GM18858 (cell line): Measurements from ENCODE around the gene NT5E.
A peak's percentile ranks its signal among the peaks of the same experiment; 100 is the strongest.
"Not testable (repeated sequence)": the region's sequence is repeated elsewhere in the genome, so short reads cannot be mapped to it uniquely, and the experiment has no call there.

Experiments
- ATAC-seq: cut with Tn5 transposase; IDR thresholded peaks from one replicate; pipeline ENCODE4 v1.9.1; 2021; ENCODE audit not compliant: unreplicated experiment

Gene NT5E

GRCh38 chr6:85449818-85450759 lies at the start of gene NT5E:
NT5E (plus strand) TSS chr6:85450083; CDS start chr6:85450140, 57 bp downstream.
- ATAC-seq, result peak; percentile 65

- no peak for ATAC-seq
These were observed 49.6 kb upstream of the NT5E start for GRCh38 chr6:85400331-85400730.

DNA sequence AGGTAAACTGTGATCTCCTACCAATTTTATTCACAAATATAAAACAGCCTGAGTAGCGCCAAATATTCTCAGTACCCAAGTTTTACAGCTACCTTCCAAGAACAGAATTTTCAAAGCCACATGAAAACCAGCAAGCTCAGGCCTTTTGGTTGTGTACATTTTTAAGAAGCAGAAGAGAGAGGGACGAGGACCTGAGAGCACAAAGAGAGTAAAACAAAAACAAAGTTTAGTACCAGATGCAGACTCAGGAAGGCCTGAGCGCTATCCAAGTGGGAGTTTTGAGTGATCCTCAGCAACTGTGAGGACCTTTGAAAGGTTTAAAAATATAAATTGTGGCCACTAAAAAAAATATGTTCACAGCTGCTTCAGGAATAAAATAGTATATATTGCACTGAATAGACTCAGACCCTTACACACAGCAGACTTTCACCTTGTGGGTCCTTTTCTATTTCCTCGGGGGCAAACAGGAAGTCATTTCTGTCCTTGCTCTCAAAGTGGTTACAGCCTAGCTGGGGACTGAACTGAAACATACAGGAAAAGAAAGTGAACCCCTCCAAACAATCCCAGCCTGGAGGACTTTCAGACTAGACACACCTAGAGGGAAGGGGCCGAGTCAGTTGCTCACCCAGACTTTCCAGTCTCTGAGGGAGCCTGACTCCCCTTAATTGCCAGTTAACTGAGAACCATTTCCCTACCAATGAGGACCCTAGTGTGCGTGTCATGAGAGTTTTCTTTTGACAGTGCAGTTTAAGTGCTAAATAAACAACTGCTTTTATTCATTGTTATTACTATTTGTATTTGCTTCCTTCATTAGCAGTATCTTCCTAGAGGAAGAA lies 48.5 kb upstream of the NT5E start:
- no peak for ATAC-seq

GRCh38 chr6:85402071-85402470 lies 47.8 kb upstream of the NT5E start:
- no peak for ATAC-seq

GRCh38 chr6:85402922-85403321 lies 47.0 kb upstream of the NT5E start:
- ATAC-seq, result no peak

DNA sequence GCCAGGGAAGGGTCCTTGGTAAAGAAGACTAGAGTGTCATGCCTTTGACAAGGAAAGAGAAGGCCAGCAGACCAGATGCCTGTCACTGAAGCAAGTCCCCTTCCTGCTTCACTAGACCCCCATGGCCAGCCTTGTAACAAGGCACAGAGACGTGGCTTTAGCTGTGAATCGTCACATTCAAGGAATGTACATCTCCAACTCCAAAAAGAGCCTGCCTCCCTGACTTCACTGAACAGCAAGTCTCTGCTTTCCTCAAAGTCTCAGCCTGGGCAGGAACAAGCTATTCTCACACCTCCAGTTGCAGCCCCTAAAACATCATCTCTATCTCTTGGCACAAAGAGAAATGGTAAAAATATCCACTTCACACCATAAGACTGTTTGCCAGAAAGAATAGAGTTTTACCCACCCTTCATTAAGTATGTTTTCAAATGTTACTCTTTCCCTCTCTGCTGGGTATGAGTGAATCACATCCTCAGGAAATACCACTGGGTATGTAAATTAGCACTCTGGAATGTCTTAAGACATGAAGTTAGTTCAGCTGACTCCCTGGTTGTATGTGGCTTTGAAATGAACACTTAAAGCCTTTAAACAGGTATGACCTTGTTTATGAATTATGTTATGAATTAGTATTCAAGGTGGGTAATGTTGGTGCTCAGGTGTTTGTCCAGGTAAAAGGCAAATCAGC lies 46.4 kb upstream of the NT5E start:
- ATAC-seq, result no peak

- not testable (repeated sequence) for ATAC-seq
These were observed 45.8 kb upstream of the NT5E start for GRCh38 chr6:85404016-85404563.

GRCh38 chr6:85404564-85405174 lies 45.2 kb upstream of the NT5E start:
- ATAC-seq, result no peak

DNA sequence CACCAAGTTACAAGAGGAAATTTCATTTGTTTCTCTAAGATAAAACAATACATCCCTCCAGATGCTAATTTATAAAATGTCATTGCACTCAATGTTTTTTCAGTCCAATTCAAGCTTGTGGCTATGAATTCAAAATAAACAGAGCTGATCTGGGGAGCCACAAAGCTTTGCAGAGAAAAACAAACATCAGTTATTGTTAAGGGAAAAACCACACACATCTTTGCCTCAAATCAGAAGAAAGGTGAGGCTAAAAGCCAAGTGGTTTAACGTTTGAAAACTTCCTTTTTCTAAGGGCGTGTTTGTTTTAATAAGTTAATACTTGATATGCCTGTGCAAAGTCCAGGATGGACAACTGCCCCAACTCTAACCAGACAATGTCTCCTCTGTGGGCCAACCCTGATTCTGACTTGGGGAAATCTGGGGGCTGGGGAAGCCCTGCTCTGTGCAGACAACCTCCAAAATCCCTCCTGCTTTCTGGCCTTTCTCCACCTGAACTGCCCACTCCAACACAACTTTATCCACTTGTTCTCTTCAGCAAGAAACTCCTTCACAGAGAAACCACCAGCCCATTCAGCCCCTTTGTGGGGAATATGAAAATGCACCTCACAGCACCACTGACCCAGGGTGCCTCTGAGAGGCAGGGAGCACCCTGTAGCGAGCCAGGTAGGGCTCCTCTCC lies 44.6 kb upstream of the NT5E start:
- ATAC-seq, result peak; percentile 46

GRCh38 chr6:85405853-85406198 lies 44.1 kb upstream of the NT5E start:
- ATAC-seq, result no peak

DNA sequence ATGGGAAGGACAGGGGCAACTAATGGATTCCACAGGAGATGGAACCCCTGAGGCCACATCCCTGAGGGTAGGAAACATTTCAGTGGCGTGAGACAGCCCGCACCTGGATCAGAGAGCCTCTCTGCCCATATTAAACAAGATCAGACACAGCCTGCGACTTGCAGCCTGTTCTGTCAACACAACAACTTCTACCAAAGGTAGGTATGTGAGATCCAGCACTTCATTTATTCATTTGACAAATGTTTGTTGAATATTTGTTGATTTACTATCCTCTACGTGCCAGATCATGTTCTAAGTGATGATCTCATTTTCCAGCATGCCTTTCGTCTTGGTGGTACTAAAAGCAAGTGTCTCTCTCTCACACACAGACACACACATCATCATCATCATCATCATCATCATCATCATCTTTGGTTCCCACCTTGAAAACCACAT lies 43.2 kb upstream of the NT5E start:
- ATAC-seq, result no peak

DNA sequence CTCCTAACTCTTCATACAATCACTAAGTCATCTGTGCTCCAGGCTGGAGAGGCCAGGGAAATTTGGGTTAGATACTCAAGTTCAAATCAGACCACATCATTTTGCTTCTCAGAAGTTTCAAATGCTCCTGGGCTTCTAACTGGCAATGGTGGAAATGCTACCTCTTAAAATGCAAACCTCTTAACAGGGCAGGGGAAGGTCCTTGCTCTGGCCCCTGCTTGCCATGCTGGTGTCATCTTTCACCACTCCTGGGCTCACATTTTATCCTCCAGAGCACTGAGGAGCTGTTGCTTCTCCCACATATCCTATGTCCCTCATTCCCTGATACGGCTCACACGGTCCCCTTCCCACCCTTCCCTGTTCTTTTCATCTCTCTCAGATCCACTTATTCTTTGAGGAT lies 41.8 kb upstream of the NT5E start:
- ATAC-seq, result no peak

GRCh38 chr6:85412911-85413430 lies 36.9 kb upstream of the NT5E start:
- ATAC-seq, result no peak

GRCh38 chr6:85416049-85416448 lies 33.8 kb upstream of the NT5E start:
- ATAC-seq, result no peak

- ATAC-seq, result no peak
These were observed 33.1 kb upstream of the NT5E start for GRCh38 chr6:85416766-85417165.

DNA sequence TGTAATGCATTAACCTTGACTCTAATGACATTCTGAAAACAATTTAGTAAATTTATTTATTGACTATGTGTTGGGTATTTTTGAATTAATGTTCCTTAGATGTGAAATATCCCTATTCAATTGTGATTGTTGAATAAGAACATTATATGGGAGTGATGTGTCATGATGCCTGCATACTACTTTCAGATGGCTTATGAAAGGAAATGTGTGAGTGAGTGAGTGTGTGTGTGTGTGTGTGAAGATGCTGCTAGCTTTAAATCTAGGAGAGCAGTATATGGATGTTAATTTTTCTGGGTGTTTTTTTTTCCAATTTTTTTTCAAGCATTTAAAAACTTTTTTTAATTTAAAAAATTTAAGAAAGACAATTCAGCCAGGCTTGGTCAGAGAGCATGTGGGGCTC lies 32.5 kb upstream of the NT5E start:
- ATAC-seq, result no peak

DNA sequence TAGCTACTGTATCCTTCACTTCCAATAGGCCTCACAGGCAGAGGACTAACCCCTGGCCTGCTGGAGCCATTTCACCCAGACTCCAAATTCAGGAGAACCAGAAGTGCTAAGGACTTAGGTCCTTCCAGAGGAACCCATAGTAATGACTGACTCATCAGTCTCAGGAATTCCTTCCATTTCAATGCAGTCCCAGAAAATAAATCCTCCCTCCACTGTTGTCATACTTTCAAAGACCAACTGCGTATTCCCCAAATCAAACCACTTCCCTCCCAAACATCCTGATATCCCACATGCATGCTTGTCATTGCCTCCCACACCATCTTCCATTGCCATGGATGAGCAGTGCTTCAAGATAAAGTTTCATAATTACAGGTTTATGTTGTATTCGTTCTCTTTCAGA lies 31.8 kb upstream of the NT5E start:
- no peak for ATAC-seq

- peak; percentile 66 for ATAC-seq
These were observed 30.7 kb upstream of the NT5E start for GRCh38 chr6:85419046-85419759.

GRCh38 chr6:85420551-85420950 lies 29.3 kb upstream of the NT5E start:
- no peak for ATAC-seq
